GM10266 (cell line): ENCODE data around the gene BNIP2.

ENCODE experiments used
- DNase-seq: peaks from one replicate; pipeline ENCODE4 v3.0.0; 2012; ENCODE audit errors: extremely low spot score
- CTCF ChIP-seq: IDR thresholded peaks from 2 replicates; pipeline ENCODE4 v1.5.1; 2012; ENCODE audit warnings: mild to moderate bottlenecking, low read depth; ENCODE audit not compliant: control insufficient read depth, insufficient read depth; ENCODE audit errors: missing control alignments

Gene BNIP2

GRCh38 chr15:59687836-59688235 is 1.3 kb downstream of the BNIP2 start:
- TF ChIP-seq CTCF: no peak
- DNase-seq: peak; percentile 22

GRCh38 chr15:59686389-59686788 is 2.7 kb downstream of the BNIP2 start:
- peak; percentile 57 for DNase-seq
- no peak for TF ChIP-seq CTCF

- no peak for TF ChIP-seq CTCF
- DNase-seq: no peak
Measured at GRCh38 chr15:59685737-59686297, 3.3 kb downstream of the BNIP2 start.

GRCh38 chr15:59680870-59681269 is 8.2 kb downstream of the BNIP2 start:
- TF ChIP-seq CTCF: no peak
- no peak for DNase-seq

GRCh38 chr15:59680346-59680745 is 8.8 kb downstream of the BNIP2 start:
- no peak for DNase-seq
- TF ChIP-seq CTCF: no peak

GRCh38 chr15:59678620-59679019 is 10.5 kb downstream of the BNIP2 start:
- no peak for TF ChIP-seq CTCF
- no peak for DNase-seq

GRCh38 chr15:59678172-59678571 is 10.9 kb downstream of the BNIP2 start:
- DNase-seq: no peak
- no peak for TF ChIP-seq CTCF
